ENCODE measurements around the gene CPED1. TPM values are rescaled to one million over a fixed set of nuclear protein-coding genes. Genes with fewer than 3 reads are reported as not detected.
A peak's percentile ranks its signal among the peaks of the same experiment; 100 is the strongest.

CPED1 gene
- total RNA-seq, 5 donors from 2014 or later (not counting 1 experiment from before 2014, with no cell fraction given): 0.73 to 1.4 (median 0.96) TPM; not detected in 2

DNA sequence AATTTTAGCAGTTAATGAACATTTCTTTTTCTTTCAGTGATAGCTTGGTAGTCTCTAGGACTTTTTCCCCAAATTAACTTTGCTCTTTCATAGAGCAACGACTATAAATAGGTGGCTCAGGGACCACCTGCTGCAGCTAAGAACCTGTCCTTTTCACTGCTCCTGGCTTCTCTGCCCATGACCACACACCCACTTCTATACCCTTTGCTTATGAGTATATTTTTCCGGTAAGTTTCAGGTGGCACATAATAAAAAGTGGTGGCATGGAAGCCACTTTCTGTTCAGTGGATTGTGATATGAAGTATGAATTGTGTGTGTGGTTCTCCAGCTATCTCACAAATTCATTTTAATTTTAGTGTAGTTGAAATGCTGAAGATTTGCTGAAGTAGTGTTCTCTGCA lies 36.7 kb upstream of the CPED1 start:
- H3K36me3 Mint-ChIP-seq: peaks cover 22% of the 10 kb centered on the region
- peaks cover 5 to 6% of the 10 kb centered on the region in 2 experiments for H3K4me1 ChIP-seq (ENCODE audit: control insufficient read depth in 1 of 2, extremely low read depth in 1 of 2, insufficient read depth in 2 of 2, low read length in 2 of 2)
- ChIA-PET CTCF (interaction anchor here in 1 of 2 donors (1.5 kb wide), 1 partner anchor 156 kb away, joined by 4 read pairs; no protein-coding TSS in a partner anchor), POLR2A (interaction anchor here in 1 of 2 donors (0.6 to 0.8 kb wide), 3 partner anchors 9 to 23 kb away, joined by 3 to 5 read pairs (median 5); no protein-coding TSS in a partner anchor)
- ATAC-seq (replicated peaks in 1 of 4) (no peak), DNase-seq (peak in 1 of 35 experiments; percentile 10)
- WGBS (ENCODE audit: insufficient coverage): 60% methylated on average over 1 of the region's 2 CpGs
- H3K9me3 ChIP-seq: no peaks in the 10 kb centered on the region
- H3K27ac ChIP-seq (ENCODE audit: low read length): peak overlapping the region; percentile 98
- H3K9me3 Mint-ChIP-seq: no peaks in the 10 kb centered on the region
- H3K4me3 Mint-ChIP-seq: peak overlapping the region; percentile 94 to 96 (median 95)
- peaks cover 5 to 11% of the 10 kb centered on the region in 2 donors for H3K27me3 Mint-ChIP-seq
- H3K36me3 ChIP-seq (ENCODE audit: control insufficient read depth in 2 of 2, extremely low read depth in 1 of 2, insufficient read depth in 1 of 2, low read length in 1 of 2): peaks cover 0 to 28% of the 10 kb centered on the region in 2 donors
- H3K4me3 ChIP-seq (ENCODE audit: control insufficient read depth in 1 of 2, extremely low read depth in 1 of 2, low read length in 1 of 2): peak overlapping the region in 1 of 2 donors; percentile 84
- H3K27ac Mint-ChIP-seq: peak overlapping the region in 1 of 2 donors; percentile 98
- H3K27me3 ChIP-seq (replicated peaks in 1 of 2; ENCODE audit: control insufficient read depth in 2 of 2, extremely low read depth in 1 of 2, insufficient read depth in 2 of 2, low read length in 1 of 2): no peaks in the 10 kb centered on the region
- peaks cover 22 to 38% (median 34%) of the 10 kb centered on the region in 3 donors for H3K4me1 Mint-ChIP-seq

DNA sequence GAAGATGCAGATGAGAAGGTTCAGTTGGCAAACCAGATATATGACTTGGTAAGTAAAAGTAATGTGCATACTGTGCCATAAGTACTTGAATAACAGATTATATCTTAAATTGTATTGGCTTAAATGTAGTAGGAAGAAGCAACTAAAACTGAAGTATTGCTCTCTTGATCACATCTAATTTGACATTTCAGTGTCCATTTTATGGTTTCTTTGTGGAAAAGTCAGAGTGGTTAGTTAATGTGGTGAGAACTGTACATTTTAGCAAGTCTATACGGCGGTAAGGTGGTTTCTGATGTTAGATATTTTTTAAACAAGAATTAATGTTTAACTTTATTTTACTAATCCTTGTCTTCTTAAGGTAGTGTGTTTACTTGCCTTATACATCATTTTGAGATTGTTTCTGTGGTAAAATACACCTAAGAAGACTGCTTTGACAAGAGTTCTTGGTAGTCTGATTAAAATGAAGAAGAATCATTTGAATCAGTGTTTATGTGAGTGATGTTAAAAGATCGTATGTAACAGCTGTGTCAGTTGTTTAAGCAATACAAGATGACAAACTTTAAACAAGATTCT lies 32.8 kb upstream of the CPED1 start:
- ATAC-seq (replicated peaks in 1 of 4) (no peak), DNase-seq (no peak)
- no CpG with 5 or more reads among the region's 3 CpGs for WGBS (ENCODE audit: insufficient coverage)
- peaks cover 0 to 34% of the 10 kb centered on the region in 2 donors for H3K36me3 ChIP-seq (ENCODE audit: control insufficient read depth in 2 of 2, extremely low read depth in 1 of 2, insufficient read depth in 1 of 2, low read length in 1 of 2)
- Mint-ChIP-seq H3K27ac (no peak overlapping the region), H3K36me3 (peaks cover 47% of the 10 kb centered on the region), H3K4me1 (peaks cover 31 to 34% (median 33%) of the 10 kb centered on the region in 3 donors), H3K4me3 (no peak overlapping the region), H3K9me3 (no peaks in the 10 kb centered on the region), H3K27me3 (no peaks in the 10 kb centered on the region)
- no peaks in the 10 kb centered on the region for H3K27me3 ChIP-seq (replicated peaks in 1 of 2; ENCODE audit: control insufficient read depth in 2 of 2, extremely low read depth in 1 of 2, insufficient read depth in 2 of 2, low read length in 1 of 2)
- H3K4me1 ChIP-seq (ENCODE audit: control insufficient read depth in 1 of 2, extremely low read depth in 1 of 2, insufficient read depth in 2 of 2, low read length in 2 of 2): peaks cover 5 to 6% of the 10 kb centered on the region in 2 experiments
- ChIA-PET POLR2A (no interaction called here), CTCF (no interaction called here)
- no peaks in the 10 kb centered on the region for H3K9me3 ChIP-seq
- H3K4me3 ChIP-seq (ENCODE audit: control insufficient read depth in 1 of 2, extremely low read depth in 1 of 2, low read length in 1 of 2): no peak overlapping the region
- H3K27ac ChIP-seq (ENCODE audit: low read length): no peak overlapping the region

DNA sequence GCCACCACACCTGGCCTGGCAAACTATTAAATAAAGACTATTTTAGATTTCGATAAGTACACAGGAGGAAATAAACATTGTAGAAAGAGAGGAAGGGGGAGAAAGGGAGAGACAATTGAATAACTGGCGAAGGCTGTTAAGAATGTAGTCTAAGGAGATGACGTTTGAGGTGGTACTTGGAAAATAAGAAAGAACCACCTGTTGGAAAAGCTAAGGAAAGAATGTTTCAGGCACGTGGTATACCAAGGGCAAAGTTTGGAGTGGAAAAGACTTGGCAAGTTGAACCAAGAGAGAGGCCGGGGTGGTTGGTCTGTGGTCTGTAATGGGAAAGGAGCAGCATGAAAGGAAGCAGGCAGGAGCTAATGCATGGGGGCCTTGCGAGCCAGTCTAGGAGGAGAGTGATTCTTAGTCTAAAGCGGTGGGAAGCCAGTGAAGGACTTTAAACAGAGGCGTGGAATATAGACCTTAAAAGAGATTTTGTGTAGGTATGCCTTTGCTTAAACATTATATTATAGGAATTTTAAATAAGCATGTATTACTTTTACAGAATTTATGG lies 28.5 kb upstream of the CPED1 start:
- H3K36me3 ChIP-seq (ENCODE audit: control insufficient read depth in 2 of 2, extremely low read depth in 1 of 2, insufficient read depth in 1 of 2, low read length in 1 of 2): peaks cover 0 to 17% of the 10 kb centered on the region in 2 donors
- POLR2A ChIA-PET: no interaction called here
- no peaks in the 10 kb centered on the region for H3K4me1 ChIP-seq (ENCODE audit: control insufficient read depth in 1 of 2, extremely low read depth in 1 of 2, insufficient read depth in 2 of 2, low read length in 2 of 2)
- Mint-ChIP-seq H3K36me3 (peaks cover 54% of the 10 kb centered on the region), H3K4me3 (no peak overlapping the region), H3K27me3 (no peaks in the 10 kb centered on the region), H3K4me1 (peaks cover 32 to 45% (median 33%) of the 10 kb centered on the region in 3 donors), H3K9me3 (no peaks in the 10 kb centered on the region), H3K27ac (no peak overlapping the region)
- no peak overlapping the region for H3K27ac ChIP-seq (ENCODE audit: low read length)
- CTCF ChIA-PET: no interaction called here
- H3K27me3 ChIP-seq (replicated peaks in 1 of 2; ENCODE audit: control insufficient read depth in 2 of 2, extremely low read depth in 1 of 2, insufficient read depth in 2 of 2, low read length in 1 of 2): no peaks in the 10 kb centered on the region
- no peak for ATAC-seq (replicated peaks in 1 of 4)
- no peaks in the 10 kb centered on the region for H3K9me3 ChIP-seq
- H3K4me3 ChIP-seq (ENCODE audit: control insufficient read depth in 1 of 2, extremely low read depth in 1 of 2, low read length in 1 of 2): no peak overlapping the region
- no peak for DNase-seq
- 98% methylated on average over 5 of the region's 8 CpGs for WGBS (ENCODE audit: insufficient coverage)

DNA sequence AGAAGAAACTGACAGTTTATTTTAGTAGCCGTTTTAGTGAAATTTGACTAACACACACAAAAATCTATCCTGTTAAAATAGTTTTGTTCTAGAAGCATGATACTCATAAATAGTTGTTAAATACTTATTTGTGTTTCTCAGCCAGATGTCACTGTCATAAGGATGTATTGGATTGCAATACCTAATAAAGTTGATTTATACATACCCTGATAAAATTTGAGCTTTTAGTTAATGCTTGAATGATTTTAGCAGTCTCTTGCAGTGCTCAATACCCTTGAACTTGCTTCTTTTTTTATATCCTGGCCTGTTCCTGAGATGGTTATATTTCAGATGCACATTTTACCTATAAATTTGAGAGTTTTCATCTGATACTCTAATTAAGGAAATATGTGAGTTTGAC lies 27.8 kb upstream of the CPED1 start:
- no peak overlapping the region for H3K27ac Mint-ChIP-seq
- Histone ChIP-seq H3K9me3 (no peaks in the 10 kb centered on the region), H3K27ac (ENCODE audit: low read length) (no peak overlapping the region), H3K4me1 (ENCODE audit: control insufficient read depth in 1 of 2, extremely low read depth in 1 of 2, insufficient read depth in 2 of 2, low read length in 2 of 2) (no peaks in the 10 kb centered on the region), H3K36me3 (ENCODE audit: control insufficient read depth in 2 of 2, extremely low read depth in 1 of 2, insufficient read depth in 1 of 2, low read length in 1 of 2) (peaks cover 0 to 15% of the 10 kb centered on the region in 2 donors), H3K4me3 (ENCODE audit: control insufficient read depth in 1 of 2, extremely low read depth in 1 of 2, low read length in 1 of 2) (no peak overlapping the region), H3K27me3 (replicated peaks in 1 of 2; ENCODE audit: control insufficient read depth in 2 of 2, extremely low read depth in 1 of 2, insufficient read depth in 2 of 2, low read length in 1 of 2) (no peaks in the 10 kb centered on the region)
- no peaks in the 10 kb centered on the region for H3K27me3 Mint-ChIP-seq
- WGBS (ENCODE audit: insufficient coverage): no CpG with 5 or more reads among the region's 1 CpG
- ChIA-PET CTCF (no interaction called here), POLR2A (no interaction called here)
- peaks cover 54% of the 10 kb centered on the region for H3K36me3 Mint-ChIP-seq
- DNase-seq (no peak), ATAC-seq (replicated peaks in 1 of 4) (no peak)
- H3K4me3 Mint-ChIP-seq: no peak overlapping the region
- peaks cover 28 to 45% (median 30%) of the 10 kb centered on the region in 3 donors for H3K4me1 Mint-ChIP-seq
- H3K9me3 Mint-ChIP-seq: no peaks in the 10 kb centered on the region

DNA sequence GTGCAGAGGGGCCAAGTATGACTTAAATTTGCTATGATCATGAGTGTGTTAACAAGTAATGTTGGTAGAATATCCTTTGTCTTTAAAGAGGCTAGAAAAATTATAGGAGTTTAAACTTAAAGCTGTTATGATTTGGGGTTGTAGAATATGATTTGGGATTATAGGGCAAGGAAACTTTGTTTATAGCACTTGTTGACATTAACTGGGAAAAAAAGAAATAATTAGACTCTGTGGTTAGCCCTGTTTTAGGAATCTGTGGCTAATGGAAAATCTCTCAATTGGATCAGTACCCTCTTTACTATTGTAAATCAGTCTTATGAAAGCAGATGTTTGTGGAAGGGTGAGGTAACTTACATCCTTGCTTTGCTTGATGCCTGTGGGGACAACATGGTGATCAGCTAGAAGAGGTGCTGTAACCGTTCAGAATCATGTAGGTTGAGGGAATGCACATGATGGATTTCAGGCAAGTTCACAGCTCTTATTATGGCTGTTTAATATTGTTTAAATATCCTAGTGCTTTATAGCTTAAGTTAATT lies 26.8 kb upstream of the CPED1 start:
- H3K4me1 Mint-ChIP-seq: peaks cover 26 to 45% (median 26%) of the 10 kb centered on the region in 3 donors
- no peak overlapping the region for H3K27ac Mint-ChIP-seq
- no peak for DNase-seq
- WGBS (ENCODE audit: insufficient coverage): 88% methylated on average over 1 of the region's 1 CpG
- H3K27me3 Mint-ChIP-seq: no peaks in the 10 kb centered on the region
- Histone ChIP-seq H3K27ac (ENCODE audit: low read length) (no peak overlapping the region), H3K4me3 (ENCODE audit: control insufficient read depth in 1 of 2, extremely low read depth in 1 of 2, low read length in 1 of 2) (no peak overlapping the region), H3K9me3 (no peaks in the 10 kb centered on the region), H3K4me1 (ENCODE audit: control insufficient read depth in 1 of 2, extremely low read depth in 1 of 2, insufficient read depth in 2 of 2, low read length in 2 of 2) (no peaks in the 10 kb centered on the region), H3K36me3 (ENCODE audit: control insufficient read depth in 2 of 2, extremely low read depth in 1 of 2, insufficient read depth in 1 of 2, low read length in 1 of 2) (peaks cover 0 to 25% of the 10 kb centered on the region in 2 donors), H3K27me3 (replicated peaks in 1 of 2; ENCODE audit: control insufficient read depth in 2 of 2, extremely low read depth in 1 of 2, insufficient read depth in 2 of 2, low read length in 1 of 2) (no peaks in the 10 kb centered on the region)
- no peak overlapping the region for H3K4me3 Mint-ChIP-seq
- no peaks in the 10 kb centered on the region for H3K9me3 Mint-ChIP-seq
- CTCF ChIA-PET: interaction anchor here in 1 of 2 donors (1.0 kb wide), 1 partner anchor 25 kb away, joined by 4 read pairs; no protein-coding TSS in a partner anchor
- POLR2A ChIA-PET: interaction anchor here (0.6 to 1.0 kb wide), 3 partner anchors 9 to 18 kb away, joined by 3 read pairs; no protein-coding TSS in a partner anchor
- ATAC-seq (replicated peaks in 1 of 4): no peak
- H3K36me3 Mint-ChIP-seq: peaks cover 52% of the 10 kb centered on the region

DNA sequence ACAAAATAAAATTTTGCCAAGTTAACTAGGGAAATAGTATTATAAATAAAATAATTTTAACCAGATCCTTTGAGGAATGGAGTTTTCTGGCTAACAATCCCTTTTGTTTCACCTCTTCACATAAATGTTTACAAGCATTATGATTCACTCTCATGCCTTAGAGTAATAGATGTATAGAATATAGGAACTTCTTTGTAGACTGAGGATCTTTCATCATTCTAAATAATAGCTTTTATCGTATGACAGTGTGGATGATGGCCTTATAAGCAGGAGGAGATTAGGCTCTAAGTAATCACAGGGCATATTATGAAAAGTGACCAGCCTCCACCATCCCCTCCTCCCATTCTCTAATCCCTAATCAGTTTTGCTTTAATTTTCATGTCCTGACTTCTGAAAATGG lies 24.4 kb upstream of the CPED1 start:
- H3K9me3 ChIP-seq: no peaks in the 10 kb centered on the region
- no peak overlapping the region for H3K27ac Mint-ChIP-seq
- no peak overlapping the region for H3K4me3 ChIP-seq (ENCODE audit: control insufficient read depth in 1 of 2, extremely low read depth in 1 of 2, low read length in 1 of 2)
- POLR2A ChIA-PET: no interaction called here
- H3K4me1 Mint-ChIP-seq: peaks cover 18 to 30% (median 23%) of the 10 kb centered on the region in 3 donors
- no peaks in the 10 kb centered on the region for H3K27me3 ChIP-seq (replicated peaks in 1 of 2; ENCODE audit: control insufficient read depth in 2 of 2, extremely low read depth in 1 of 2, insufficient read depth in 2 of 2, low read length in 1 of 2)
- H3K4me3 Mint-ChIP-seq: no peak overlapping the region
- H3K4me1 ChIP-seq (ENCODE audit: control insufficient read depth in 1 of 2, extremely low read depth in 1 of 2, insufficient read depth in 2 of 2, low read length in 2 of 2): no peaks in the 10 kb centered on the region
- no peak overlapping the region for H3K27ac ChIP-seq (ENCODE audit: low read length)
- ATAC-seq (replicated peaks in 1 of 4) (no peak), DNase-seq (no peak)
- H3K9me3 Mint-ChIP-seq: no peaks in the 10 kb centered on the region
- CTCF ChIA-PET: no interaction called here
- H3K36me3 ChIP-seq (ENCODE audit: control insufficient read depth in 2 of 2, extremely low read depth in 1 of 2, insufficient read depth in 1 of 2, low read length in 1 of 2): peaks cover 0 to 38% of the 10 kb centered on the region in 2 donors
- no CpG with 5 or more reads among the region's 1 CpG for WGBS (ENCODE audit: insufficient coverage)
- no peaks in the 10 kb centered on the region for H3K27me3 Mint-ChIP-seq
- H3K36me3 Mint-ChIP-seq: peaks cover 47% of the 10 kb centered on the region
